ENCODE results near the gene C17orf114.

The C17orf114 gene

DNA sequence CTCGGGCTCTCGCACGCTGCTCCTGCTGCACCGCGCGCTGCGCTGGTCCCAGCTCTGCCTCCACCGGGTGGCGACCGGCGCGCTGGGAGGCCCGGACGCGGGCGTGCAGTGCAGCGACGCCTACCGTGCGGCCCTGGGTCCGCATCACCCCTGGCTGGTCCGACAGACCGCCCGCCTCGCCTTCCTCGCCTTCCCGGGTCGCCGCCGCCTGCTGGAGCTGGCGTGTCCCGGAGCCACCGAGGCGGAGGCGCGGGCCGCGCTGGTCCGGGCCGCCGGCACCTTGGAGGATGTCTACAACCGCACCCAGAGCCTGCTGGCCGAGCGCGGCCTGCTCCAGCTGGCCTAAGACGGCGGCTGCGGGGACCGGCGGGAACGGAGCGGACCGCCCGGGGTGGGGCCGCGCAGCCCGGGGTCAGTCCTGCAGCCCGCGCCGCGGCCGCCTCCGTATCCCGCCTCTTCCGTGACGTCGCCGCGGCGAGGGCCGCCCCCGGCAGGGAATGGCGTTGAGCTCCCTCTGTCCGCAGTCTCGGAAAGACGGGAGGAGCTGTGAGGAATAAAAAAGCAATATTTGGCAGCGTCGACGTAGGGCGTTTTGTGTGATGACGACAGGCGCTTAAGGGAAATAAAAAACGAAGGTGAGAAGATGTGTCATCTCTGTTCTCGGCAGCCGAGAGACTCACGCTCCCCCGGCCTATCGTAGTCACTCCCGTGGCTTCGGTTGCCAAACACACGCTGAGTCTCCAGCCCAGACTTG is 12.0 kb downstream of the C17orf114 start:
- H3K27me3 Mint-ChIP-seq = peaks cover 5% of the 10 kb centered on the region
- no peaks in the 10 kb centered on the region for H3K36me3 Mint-ChIP-seq (ENCODE audit: insufficient read depth)
- TF ChIP-seq, protein P1, sequence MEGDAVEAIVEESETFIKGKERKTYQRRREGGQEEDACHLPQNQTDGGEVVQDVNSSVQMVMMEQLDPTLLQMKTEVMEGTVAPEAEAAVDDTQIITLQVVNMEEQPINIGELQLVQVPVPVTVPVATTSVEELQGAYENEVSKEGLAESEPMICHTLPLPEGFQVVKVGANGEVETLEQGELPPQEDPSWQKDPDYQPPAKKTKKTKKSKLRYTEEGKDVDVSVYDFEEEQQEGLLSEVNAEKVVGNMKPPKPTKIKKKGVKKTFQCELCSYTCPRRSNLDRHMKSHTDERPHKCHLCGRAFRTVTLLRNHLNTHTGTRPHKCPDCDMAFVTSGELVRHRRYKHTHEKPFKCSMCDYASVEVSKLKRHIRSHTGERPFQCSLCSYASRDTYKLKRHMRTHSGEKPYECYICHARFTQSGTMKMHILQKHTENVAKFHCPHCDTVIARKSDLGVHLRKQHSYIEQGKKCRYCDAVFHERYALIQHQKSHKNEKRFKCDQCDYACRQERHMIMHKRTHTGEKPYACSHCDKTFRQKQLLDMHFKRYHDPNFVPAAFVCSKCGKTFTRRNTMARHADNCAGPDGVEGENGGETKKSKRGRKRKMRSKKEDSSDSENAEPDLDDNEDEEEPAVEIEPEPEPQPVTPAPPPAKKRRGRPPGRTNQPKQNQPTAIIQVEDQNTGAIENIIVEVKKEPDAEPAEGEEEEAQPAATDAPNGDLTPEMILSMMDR (IDR thresholded peaks at IDR 0.05; ENCODE audit: unreplicated experiment) = peak; percentile 88
- H3K4me3 Mint-ChIP-seq (ENCODE audit: low read depth) = peak overlapping the region; percentile 84
- peak; percentile 85 for DNase-seq (ENCODE audit: low spot score, unreplicated experiment)
- peak overlapping the region; percentile 96 for H3K27ac Mint-ChIP-seq
- peaks cover 13% of the 10 kb centered on the region for H3K4me1 Mint-ChIP-seq (ENCODE audit: low read depth)
- H3K9me3 Mint-ChIP-seq (ENCODE audit: low read depth) = no peaks in the 10 kb centered on the region

DNA sequence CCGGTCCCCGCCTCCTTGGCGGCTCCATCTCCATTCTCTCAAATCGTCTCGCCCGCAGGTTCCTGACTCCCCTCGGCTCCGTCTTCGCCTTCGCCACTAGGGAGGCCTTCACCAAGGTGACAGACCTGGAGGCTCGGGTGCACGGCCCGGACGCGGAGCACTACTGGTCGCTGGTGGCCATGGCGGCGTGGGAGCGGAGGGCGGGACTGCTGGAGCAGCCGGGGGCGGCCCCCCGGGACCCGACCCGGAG is 12.5 kb downstream of the C17orf114 start:
- no peak for DNase-seq (ENCODE audit: low spot score, unreplicated experiment)
- H3K27me3 Mint-ChIP-seq = peaks cover 5% of the 10 kb centered on the region
- peak overlapping the region; percentile 81 for H3K4me3 Mint-ChIP-seq (ENCODE audit: low read depth)
- H3K4me1 Mint-ChIP-seq (ENCODE audit: low read depth) = peaks cover 13% of the 10 kb centered on the region
- peak overlapping the region; percentile 94 for H3K27ac Mint-ChIP-seq
- no peaks in the 10 kb centered on the region for H3K9me3 Mint-ChIP-seq (ENCODE audit: low read depth)
- TF ChIP-seq, protein P1 (IDR thresholded peaks at IDR 0.05; ENCODE audit: unreplicated experiment) = no peak
- no peaks in the 10 kb centered on the region for H3K36me3 Mint-ChIP-seq (ENCODE audit: insufficient read depth)

DNA sequence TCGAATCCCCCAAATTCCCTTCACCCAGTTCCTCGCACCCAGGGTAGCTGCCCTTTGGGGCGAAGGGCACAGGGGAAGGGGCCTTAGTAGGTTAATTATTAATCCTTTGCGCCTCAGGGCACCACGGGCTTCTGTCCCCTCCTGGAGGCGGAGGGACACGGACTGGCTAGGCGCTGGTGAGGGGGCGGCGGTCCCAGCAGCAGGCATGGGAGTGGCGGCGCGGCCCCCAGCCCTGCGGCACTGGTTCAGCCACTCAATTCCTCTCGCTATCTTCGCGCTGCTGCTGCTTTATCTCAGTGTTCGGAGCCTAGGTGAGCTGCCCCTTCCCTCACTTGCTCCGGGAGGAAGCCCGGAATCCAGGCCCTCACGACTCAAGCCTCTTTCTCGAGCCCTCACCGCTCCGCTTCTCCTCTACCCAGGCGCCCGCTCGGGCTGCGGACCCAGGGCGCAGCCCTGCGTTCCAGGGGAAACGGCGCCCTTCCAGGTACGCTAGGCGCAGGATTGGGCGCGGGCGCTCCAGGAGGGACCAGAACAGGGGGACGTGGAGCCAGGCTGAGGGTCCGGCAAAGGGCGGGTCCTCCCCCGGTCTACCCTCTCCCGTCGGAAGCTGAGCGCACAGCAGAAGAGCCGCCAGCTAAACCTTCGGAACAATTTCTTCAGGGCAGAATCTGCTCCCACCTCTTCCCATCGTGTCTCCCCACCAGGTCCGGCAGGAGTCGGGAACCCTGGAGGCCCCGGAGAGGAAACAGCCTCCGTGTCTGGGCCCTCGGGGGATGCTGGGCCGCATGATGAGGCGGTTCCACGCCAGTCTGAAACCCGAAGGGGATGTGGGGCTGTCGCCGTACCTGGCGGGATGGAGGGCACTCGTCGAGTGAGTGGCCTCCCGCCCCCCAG is 13.1 kb downstream of the C17orf114 start, which contains the start of gene GLTPD2:
TSS of gene GLTPD2 (plus strand) at position 158 of the 894 bp plus-strand sequence. CDS start at position 206, 48 bp downstream.
- peaks cover 5% of the 10 kb centered on the region for H3K27me3 Mint-ChIP-seq
- TF ChIP-seq, protein P1 (IDR thresholded peaks at IDR 0.05; ENCODE audit: unreplicated experiment) = no peak
- DNase-seq (ENCODE audit: low spot score, unreplicated experiment) = peak; percentile 15
- peak within 1 kb of the TSS; percentile 94 for H3K27ac Mint-ChIP-seq
- H3K9me3 Mint-ChIP-seq (ENCODE audit: low read depth) = no peaks in the 10 kb centered on the region
- H3K36me3 Mint-ChIP-seq (ENCODE audit: insufficient read depth) = no peaks in the 10 kb centered on the region
- H3K4me1 Mint-ChIP-seq (ENCODE audit: low read depth) = peaks cover 13% of the 10 kb centered on the region
- H3K4me3 Mint-ChIP-seq (ENCODE audit: low read depth) = peak within 1 kb of the TSS; percentile 81

DNA sequence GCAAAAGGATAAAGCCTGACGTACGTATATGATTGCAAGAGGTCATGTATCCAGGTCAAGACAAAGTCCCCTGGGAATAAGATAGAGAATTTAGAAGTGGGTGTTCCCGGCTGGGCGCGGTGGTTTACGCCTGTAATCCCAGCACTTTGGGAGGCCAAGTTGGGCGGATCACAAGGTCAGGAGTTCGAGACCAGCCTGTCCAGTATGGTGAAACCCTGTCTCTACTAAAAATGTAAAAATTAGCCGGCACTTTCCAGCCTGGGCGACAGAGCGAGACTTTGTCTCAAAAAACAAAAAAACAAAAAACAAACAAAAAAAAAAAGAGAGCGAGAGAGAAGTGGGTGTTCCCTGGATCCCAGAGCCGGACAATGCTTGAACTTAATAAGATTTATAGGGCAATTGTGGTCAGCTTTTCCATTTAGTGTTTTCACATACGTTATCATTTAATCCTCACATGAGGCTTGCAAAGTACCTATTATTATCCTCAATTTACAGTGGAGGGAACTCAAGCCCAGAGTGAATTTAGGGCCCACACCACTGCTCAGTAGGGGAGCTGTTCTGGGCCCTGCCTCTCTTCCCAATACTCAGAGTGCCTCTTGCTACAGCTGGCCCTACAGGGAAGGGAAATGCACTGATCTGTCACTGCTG is 13.8 kb downstream of the C17orf114 start:
- peaks cover 2% of the 10 kb centered on the region for H3K27me3 Mint-ChIP-seq
- peak overlapping the region; percentile 81 for H3K4me3 Mint-ChIP-seq (ENCODE audit: low read depth)
- peaks cover 13% of the 10 kb centered on the region for H3K4me1 Mint-ChIP-seq (ENCODE audit: low read depth)
- H3K36me3 Mint-ChIP-seq (ENCODE audit: insufficient read depth) = no peaks in the 10 kb centered on the region
- no peak for DNase-seq (ENCODE audit: low spot score, unreplicated experiment)
- TF ChIP-seq, protein P1 (IDR thresholded peaks at IDR 0.05; ENCODE audit: unreplicated experiment) = no peak
- H3K27ac Mint-ChIP-seq = peak overlapping the region; percentile 49
- H3K9me3 Mint-ChIP-seq (ENCODE audit: low read depth) = no peaks in the 10 kb centered on the region

DNA sequence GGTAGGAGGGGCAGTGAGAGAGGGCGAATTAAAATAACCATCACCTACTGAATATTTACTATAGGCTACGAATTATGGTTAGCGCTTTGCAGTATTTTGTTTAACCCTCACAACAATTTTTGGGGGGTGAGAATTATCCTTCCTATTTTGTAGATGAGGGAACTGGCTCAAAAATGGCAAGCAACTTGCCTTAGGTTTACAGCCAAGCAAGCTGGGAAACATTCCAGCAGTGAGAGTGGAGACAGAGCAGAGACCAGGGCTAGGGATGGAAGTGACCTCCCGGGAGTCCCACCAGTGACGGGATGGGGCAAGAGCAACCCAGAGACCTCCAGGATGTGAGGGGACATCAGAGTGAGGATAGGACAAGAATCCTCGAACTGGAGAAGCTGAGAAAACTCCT is 15.6 kb downstream of the C17orf114 start:
- TF ChIP-seq, protein P1 (IDR thresholded peaks at IDR 0.05; ENCODE audit: unreplicated experiment) = no peak
- H3K9me3 Mint-ChIP-seq (ENCODE audit: low read depth) = no peaks in the 10 kb centered on the region
- peaks cover 13% of the 10 kb centered on the region for H3K4me1 Mint-ChIP-seq (ENCODE audit: low read depth)

More for the DNA sequence above, 15.6 kb downstream of the C17orf114 start:
- H3K27me3 Mint-ChIP-seq = peaks cover 8% of the 10 kb centered on the region
- no peak for DNase-seq (ENCODE audit: low spot score, unreplicated experiment)
- no peaks in the 10 kb centered on the region for H3K36me3 Mint-ChIP-seq (ENCODE audit: insufficient read depth)
- no peak overlapping the region for H3K27ac Mint-ChIP-seq
- no peak overlapping the region for H3K4me3 Mint-ChIP-seq (ENCODE audit: low read depth)

Data from progenitor cell of endocrine pancreas (in vitro differentiated cells).